ENCODE data around the gene SLC6A7. TPM values are rescaled to one million over a fixed set of nuclear protein-coding genes. Genes with fewer than 3 reads are reported as not detected.
A peak's percentile ranks its signal among the peaks of the same experiment; 100 is the strongest.
"Not testable (repeated sequence)": the region's sequence is repeated elsewhere in the genome, so short reads cannot be mapped to it uniquely, and the experiment has no call there.

The SLC6A7 gene
- total RNA-seq, 4 donors from 2014 or later, result not detected

DNA sequence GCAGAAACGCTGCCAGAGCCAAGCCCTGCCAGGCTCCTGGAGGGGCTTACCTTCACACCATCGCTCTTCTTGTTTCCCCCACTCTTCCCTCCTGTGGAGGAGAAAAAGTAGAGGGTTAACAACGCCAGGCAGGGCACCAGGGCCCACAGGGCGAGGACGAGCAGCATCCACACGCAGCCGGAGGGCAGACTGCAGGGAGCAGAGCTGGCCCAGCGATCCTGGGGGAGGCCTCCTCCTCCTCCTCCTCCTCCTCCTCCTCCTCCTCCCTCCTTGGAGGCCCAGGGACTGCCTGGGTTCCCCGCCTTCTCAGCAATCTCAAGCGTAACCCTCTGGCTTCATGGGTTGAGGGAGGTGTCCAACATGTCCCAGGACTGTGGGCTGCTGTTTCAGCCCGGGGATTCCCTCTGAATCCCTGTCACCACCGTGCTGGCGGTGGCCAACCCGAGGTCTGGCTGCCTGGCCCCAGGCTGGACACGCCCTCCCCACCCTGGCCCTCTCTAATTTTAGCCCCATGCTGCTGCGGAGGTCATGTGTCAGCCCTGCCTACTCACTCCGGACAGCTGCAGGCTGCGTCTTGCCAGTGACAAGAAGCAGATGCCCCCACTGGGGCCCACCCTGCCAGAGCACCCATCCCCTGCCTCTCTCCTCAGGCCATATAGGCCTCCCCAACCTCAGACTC, 55.4 kb downstream of the SLC6A7 start:
- no peaks in the 10 kb centered on the region for H3K9me3 ChIP-seq
- peaks cover 0 to 3% (median 0%) of the 10 kb centered on the region in 4 donors for H3K36me3 ChIP-seq
- 50% methylated on average over 18 of the region's 18 CpGs for WGBS
- peak overlapping the region; percentile 27 to 40 (median 33) for H3K4me3 ChIP-seq
- intact Hi-C loops (cut with DNase I), result loop anchor here (10.0 kb wide), 1 partner anchor 110 kb away; the partner anchor contains the start of gene TCOF1
- H3K27me3 ChIP-seq, result no peaks in the 10 kb centered on the region
- TF ChIP-seq, protein P1, sequence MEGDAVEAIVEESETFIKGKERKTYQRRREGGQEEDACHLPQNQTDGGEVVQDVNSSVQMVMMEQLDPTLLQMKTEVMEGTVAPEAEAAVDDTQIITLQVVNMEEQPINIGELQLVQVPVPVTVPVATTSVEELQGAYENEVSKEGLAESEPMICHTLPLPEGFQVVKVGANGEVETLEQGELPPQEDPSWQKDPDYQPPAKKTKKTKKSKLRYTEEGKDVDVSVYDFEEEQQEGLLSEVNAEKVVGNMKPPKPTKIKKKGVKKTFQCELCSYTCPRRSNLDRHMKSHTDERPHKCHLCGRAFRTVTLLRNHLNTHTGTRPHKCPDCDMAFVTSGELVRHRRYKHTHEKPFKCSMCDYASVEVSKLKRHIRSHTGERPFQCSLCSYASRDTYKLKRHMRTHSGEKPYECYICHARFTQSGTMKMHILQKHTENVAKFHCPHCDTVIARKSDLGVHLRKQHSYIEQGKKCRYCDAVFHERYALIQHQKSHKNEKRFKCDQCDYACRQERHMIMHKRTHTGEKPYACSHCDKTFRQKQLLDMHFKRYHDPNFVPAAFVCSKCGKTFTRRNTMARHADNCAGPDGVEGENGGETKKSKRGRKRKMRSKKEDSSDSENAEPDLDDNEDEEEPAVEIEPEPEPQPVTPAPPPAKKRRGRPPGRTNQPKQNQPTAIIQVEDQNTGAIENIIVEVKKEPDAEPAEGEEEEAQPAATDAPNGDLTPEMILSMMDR (IDR thresholded peaks at IDR 0.05), result no peak
- peak; percentile 47 to 64 for TF ChIP-seq POLR2AphosphoS5 (IDR thresholded peaks at IDR 0.05)
- peaks cover 13 to 26% (median 21%) of the 10 kb centered on the region in 4 donors for H3K4me1 ChIP-seq
- DNase-seq (ENCODE audit: extremely low spot score), result no peak
- H3K27ac ChIP-seq (replicated peaks in 1 of 4), result peak overlapping the region in 3 of 4 donors; percentile 12 to 64 (median 22)

DNA sequence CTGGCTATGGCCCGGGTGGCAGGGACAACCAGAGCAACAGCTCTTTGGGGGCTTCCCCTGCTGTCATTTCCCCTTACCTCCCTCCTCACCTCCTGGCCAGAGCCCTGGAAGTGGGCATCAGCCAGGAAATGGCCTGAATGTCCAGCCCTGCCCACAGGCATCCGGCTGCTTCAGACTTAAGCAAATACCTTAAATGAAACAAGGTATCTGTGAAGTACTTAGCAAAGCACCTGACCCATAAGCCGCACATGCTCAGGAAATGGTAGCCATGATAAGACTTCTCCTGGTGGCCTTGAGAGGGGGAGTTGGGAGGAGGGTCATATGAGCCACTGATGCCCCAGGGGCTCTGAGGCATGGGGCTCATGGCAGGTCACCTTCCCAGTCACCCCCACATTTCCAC, 55.9 kb downstream of the SLC6A7 start:
- peaks cover 0 to 3% (median 0%) of the 10 kb centered on the region in 4 donors for H3K36me3 ChIP-seq
- intact Hi-C loops (cut with DNase I), result loop anchor here (10.0 kb wide), 1 partner anchor 109 kb away; the partner anchor contains the start of gene TCOF1
- H3K27me3 ChIP-seq, result no peaks in the 10 kb centered on the region
- WGBS, result 61% methylated on average over 3 of the region's 3 CpGs
- H3K9me3 ChIP-seq, result no peaks in the 10 kb centered on the region
- H3K27ac ChIP-seq (replicated peaks in 1 of 4), result peak overlapping the region in 2 of 4 donors; percentile 20 to 64
- H3K4me3 ChIP-seq, result peak overlapping the region; percentile 27 to 40 (median 33)
- no peak for DNase-seq (ENCODE audit: extremely low spot score)
- H3K4me1 ChIP-seq, result peaks cover 13 to 26% (median 21%) of the 10 kb centered on the region in 4 donors
- no peak for TF ChIP-seq POLR2A (IDR thresholded peaks at IDR 0.05; ENCODE audit: low read depth)

DNA sequence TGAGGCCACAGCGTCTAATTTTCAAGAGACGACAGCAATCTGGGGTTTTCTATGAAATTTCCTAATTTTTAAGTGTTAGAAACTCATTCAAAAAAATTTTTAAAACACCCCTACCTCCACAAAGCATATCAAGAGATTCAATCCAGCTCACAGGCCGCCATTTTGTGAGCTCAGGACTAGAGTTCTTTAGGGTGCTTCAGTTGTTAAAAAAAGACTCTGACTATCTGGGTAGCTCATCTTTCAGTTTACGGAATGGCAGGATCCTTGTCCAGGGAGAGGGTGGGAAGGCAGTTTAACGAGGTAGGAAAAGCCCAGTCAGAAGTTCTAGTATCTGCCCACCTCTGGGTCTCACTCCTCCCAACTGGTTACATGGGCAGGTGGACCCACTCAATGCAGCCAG, 56.6 kb downstream of the SLC6A7 start:
- DNase-seq (ENCODE audit: extremely low spot score), result no peak
- no peaks in the 10 kb centered on the region for H3K27me3 ChIP-seq
- intact Hi-C loops (cut with DNase I), result loop anchor here (10.0 kb wide), 1 partner anchor 108 kb away; the partner anchor contains the start of gene TCOF1

DNA sequence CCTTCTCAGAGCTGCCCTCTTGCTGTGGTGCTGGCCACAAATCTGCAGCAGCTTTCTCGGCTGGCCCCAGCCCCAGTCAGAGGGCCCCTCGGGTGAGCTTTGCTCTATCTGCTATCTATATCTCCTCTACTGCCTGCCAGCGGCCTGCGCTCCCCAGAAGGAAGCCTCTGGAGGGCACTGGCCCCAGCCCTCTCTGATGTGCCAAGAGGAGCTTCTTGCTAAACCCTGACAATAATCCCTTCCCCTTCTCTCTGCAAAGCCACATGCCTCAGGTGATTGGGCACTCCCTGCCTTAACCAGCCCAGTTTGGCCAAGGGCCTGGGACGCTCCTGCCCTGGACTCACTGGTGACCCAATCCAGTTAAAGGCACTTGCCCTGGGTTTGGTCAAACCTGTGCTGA, 57.0 kb downstream of the SLC6A7 start:
- Histone ChIP-seq H3K27me3 (no peaks in the 10 kb centered on the region), H3K27ac (replicated peaks in 1 of 4) (no peak overlapping the region), H3K4me3 (no peak overlapping the region), H3K9me3 (no peaks in the 10 kb centered on the region), H3K36me3 (peaks cover 0 to 3% (median 0%) of the 10 kb centered on the region in 4 donors), H3K4me1 (peaks cover 13 to 26% (median 21%) of the 10 kb centered on the region in 4 donors)
- TF ChIP-seq, protein P1 (IDR thresholded peaks at IDR 0.05), result no peak
- TF ChIP-seq POLR2A (IDR thresholded peaks at IDR 0.05; ENCODE audit: low read depth) (no peak), POLR2AphosphoS5 (IDR thresholded peaks at IDR 0.05) (no peak), EP300 (IDR thresholded peaks at IDR 0.05) (no peak)
- intact Hi-C loops (cut with DNase I), result loop anchor here (10.0 kb wide), 1 partner anchor 108 kb away; the partner anchor contains the start of gene TCOF1
- DNase-seq (ENCODE audit: extremely low spot score), result no peak
- 73% methylated on average over 5 of the region's 5 CpGs for WGBS

More for the DNA sequence above, 56.6 kb downstream of the SLC6A7 start:
- no peaks in the 10 kb centered on the region for H3K9me3 ChIP-seq
- peaks cover 13 to 26% (median 21%) of the 10 kb centered on the region in 4 donors for H3K4me1 ChIP-seq
- H3K4me3 ChIP-seq, result no peak overlapping the region
- 90% methylated on average over 5 of the region's 5 CpGs for WGBS
- TF ChIP-seq POLR2AphosphoS5 (IDR thresholded peaks at IDR 0.05) (no peak), EP300 (IDR thresholded peaks at IDR 0.05) (no peak), POLR2A (IDR thresholded peaks at IDR 0.05; ENCODE audit: low read depth) (no peak)
- TF ChIP-seq, protein P1 (IDR thresholded peaks at IDR 0.05), result no peak
- H3K27ac ChIP-seq (replicated peaks in 1 of 4), result no peak overlapping the region
- peaks cover 0 to 3% (median 0%) of the 10 kb centered on the region in 4 donors for H3K36me3 ChIP-seq

DNA sequence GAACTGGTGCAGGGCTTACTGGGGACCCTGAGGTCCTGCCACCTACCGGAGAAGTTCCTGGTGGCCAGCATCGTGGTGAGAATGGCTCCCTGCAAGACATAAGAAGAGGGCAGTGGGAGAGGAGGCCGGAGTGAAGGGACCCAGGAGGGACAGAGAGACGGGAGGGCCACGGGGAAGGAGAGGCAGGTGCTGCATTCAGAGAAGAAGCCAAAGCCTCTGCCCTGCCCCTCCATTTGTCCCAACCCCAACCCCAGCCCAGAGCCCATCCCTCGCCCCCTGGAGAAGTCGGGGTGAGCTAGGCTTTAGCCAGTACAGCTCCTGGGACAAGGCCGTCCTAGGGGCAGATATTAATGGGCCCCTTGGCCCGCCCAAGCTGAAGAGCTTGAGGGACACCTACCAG, 57.9 kb downstream of the SLC6A7 start:
- WGBS, result 94% methylated on average over 8 of the region's 9 CpGs
- H3K27ac ChIP-seq (replicated peaks in 1 of 4), result no peak overlapping the region
- no peak for TF ChIP-seq EP300 (IDR thresholded peaks at IDR 0.05)
- H3K4me1 ChIP-seq, result peaks cover 13 to 26% (median 21%) of the 10 kb centered on the region in 4 donors
- peaks cover 0 to 2% (median 0%) of the 10 kb centered on the region in 4 donors for H3K36me3 ChIP-seq
- intact Hi-C loops (cut with DNase I), result loop anchor here (10.0 kb wide), 1 partner anchor 107 kb away; the partner anchor contains the start of gene TCOF1
- H3K9me3 ChIP-seq, result no peaks in the 10 kb centered on the region
- no peaks in the 10 kb centered on the region for H3K27me3 ChIP-seq
- no peak for DNase-seq (ENCODE audit: extremely low spot score)
- no peak overlapping the region for H3K4me3 ChIP-seq

DNA sequence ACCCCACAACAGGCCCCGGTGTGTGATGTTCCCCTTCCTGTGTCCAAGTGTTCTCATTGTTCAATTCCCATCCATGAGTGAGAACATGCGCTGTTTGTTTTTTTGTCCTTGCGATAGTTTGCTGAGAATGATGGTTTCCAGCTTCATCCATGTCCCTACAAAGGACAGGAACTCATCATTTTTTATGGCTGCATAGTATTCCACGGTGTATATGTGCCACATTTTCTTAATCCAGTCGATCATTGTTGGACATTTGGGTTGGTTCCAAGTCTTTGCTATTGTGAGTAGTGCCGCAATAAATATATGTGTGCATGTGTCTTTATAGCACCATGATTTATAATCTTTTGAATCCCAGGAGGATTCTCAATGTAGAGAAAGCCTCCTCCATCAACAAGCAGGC, 58.6 kb downstream of the SLC6A7 start:
- peaks cover 13 to 26% (median 21%) of the 10 kb centered on the region in 4 donors for H3K4me1 ChIP-seq
- not testable (repeated sequence) for H3K9me3 ChIP-seq; H3K4me3 ChIP-seq; H3K36me3 ChIP-seq; H3K27ac ChIP-seq (replicated peaks in 1 of 4); DNase-seq (ENCODE audit: extremely low spot score); H3K27me3 ChIP-seq
- intact Hi-C loops (cut with DNase I), result loop anchor here (10.0 kb wide), 1 partner anchor 106 kb away; the partner anchor contains the start of gene TCOF1
- 100% methylated on average over 6 of the region's 6 CpGs for WGBS
